K562 (cell line): ENCODE data around the gene SURF4. TPM values are rescaled to one million over a fixed set of nuclear protein-coding genes. Genes with fewer than 3 reads are reported as not detected.

Experiments used
- ATF2 ChIP-seq: sonication (generic); formaldehyde crosslinking; IDR thresholded peaks from 2 replicates; pipeline ENCODE4 v1.8.1; 2022; ENCODE audit warnings: missing genetic modification reagents
- CREB1 ChIP-seq, 2 experiments: sonication (generic) in 1 of 2; formaldehyde crosslinking in 1 of 2; IDR thresholded peaks; 2 replicates each; pipeline versions ENCODE4 v1.6.1 to v1.8.0; 2012 to 2022; ENCODE audit warnings: inconsistent platforms in 1 of 2, mild to moderate bottlenecking in 1 of 2, missing genetic modification reagents in 1 of 2, moderate library complexity in 1 of 2
- FIP1L1 ChIP-seq: fragments of 200-400 bp; formaldehyde crosslinking; IDR thresholded peaks from 2 replicates; pipeline ENCODE4 v1.6.1; 2018; ENCODE audit warnings: mild to moderate bottlenecking, low read depth, low read length; ENCODE audit not compliant: poor library complexity, severe bottlenecking
- FOXA3 ChIP-seq, 2 experiments: fragments of 450-650 bp in 1 of 2; sonication (generic) in 1 of 2; formaldehyde crosslinking; IDR thresholded peaks in 1 of 2; conservative IDR thresholded peaks in 1 of 2; 2 replicates each; pipeline versions ENCODE4 v1.4.0 to v1.8.0; 2020 to 2022; ENCODE audit warnings: mild to moderate bottlenecking in 2 of 2, missing genetic modification reagents in 1 of 2
- HNRNPLL ChIP-seq: fragments of 200-400 bp; formaldehyde crosslinking; IDR thresholded peaks from 2 replicates; pipeline ENCODE4 v1.6.1; 2017; ENCODE audit warnings: low read length, low read depth, mild to moderate bottlenecking; ENCODE audit not compliant: poor library complexity, severe bottlenecking
- LCOR ChIP-seq: sonication (generic); formaldehyde crosslinking; IDR thresholded peaks from 2 replicates; pipeline ENCODE4 v1.8.0; 2022; ENCODE audit warnings: mild to moderate bottlenecking, missing genetic modification reagents
- NFYB ChIP-seq: IDR thresholded peaks from 2 replicates; pipeline ENCODE4 v1.6.1; 2011; ENCODE audit warnings: mild to moderate bottlenecking, moderate library complexity; ENCODE audit not compliant: insufficient read length; ENCODE audit errors: extremely low read depth
- PHB2 ChIP-seq: fragments of 450-650 bp; IDR thresholded peaks from 2 replicates; pipeline ENCODE4 v1.6.1; 2017; ENCODE audit warnings: low read depth
- RBBP5 ChIP-seq: fragments of 200-600 bp; sonication (generic); IDR thresholded peaks from 2 replicates; pipeline ENCODE4 v1.6.1; 2012; ENCODE audit warnings: borderline replicate concordance, mild to moderate bottlenecking, low read length, control low read depth, inconsistent platforms; ENCODE audit not compliant: insufficient read depth, poor library complexity, severe bottlenecking
- RCOR1 ChIP-seq, 2 experiments: IDR thresholded peaks; 2 replicates each; pipeline ENCODE4 v1.6.1; 2012; ENCODE audit warnings: low read depth in 2 of 2, low read length in 2 of 2, borderline replicate concordance in 1 of 2, improper control_type of control experiment in 1 of 2
- SMARCE1 ChIP-seq: fragments of 450-650 bp; IDR thresholded peaks from 2 replicates; pipeline ENCODE4 v1.7.1; 2016; ENCODE audit warnings: mild to moderate bottlenecking
- THRB ChIP-seq: fragments of 450-650 bp; formaldehyde crosslinking; conservative IDR thresholded peaks from 2 replicates; pipeline ENCODE4 v1.4.0; 2022; ENCODE audit warnings: mild to moderate bottlenecking, missing genetic modification characterization
- ZNF174 ChIP-seq: fragments of 250-450 bp; sonication (Bioruptor Pico); IDR thresholded peaks from 2 replicates; pipeline ENCODE4 v1.4.0; 2020; ENCODE audit warnings: mild to moderate bottlenecking
- ZNF232 ChIP-seq: sonication (generic); formaldehyde crosslinking; IDR thresholded peaks from 2 replicates; pipeline ENCODE4 v1.8.0; 2022; ENCODE audit warnings: mild to moderate bottlenecking, missing genetic modification reagents
- polyA plus RNA-seq, 8 experiments: library from polyadenylated mRNA; depleted of rRNA in 4 of 8; stranded (reverse) in 5 of 8; unstranded in 3 of 8; fragments of >200 nt; fragmentation: Nextera tagmentation in 2 of 8; fragmentation: Illumina TruSeq in 1 of 8; extraction: Ambion mirVana in 2 of 8; extraction: Trizol in 1 of 8; gene quantifications; 2 replicates each; pipeline versions ENCODE4 v1.2.1 to v1.2.3, GENCODE V29; 2011 to 2014; ENCODE audit warnings: inconsistent platforms in 1 of 8, missing spikeins in 1 of 8
- total RNA-seq, 7 experiments: library from RNA; depleted of rRNA in 6 of 7; stranded (reverse); fragments of >200 nt in 6 of 7; fragmentation: Illumina TruSeq in 2 of 7; extraction: Trizol in 2 of 7; gene quantifications; 2 replicates each; pipeline versions ENCODE4 v1.2.1 to v1.2.3, GENCODE V29; 2011 to 2021; ENCODE audit warnings: low replicate concordance in 1 of 7
- TF ChIP-seq, protein P1 (sequence below): fragments of 250-450 bp; sonication (Bioruptor Pico); IDR thresholded peaks from 2 replicates; pipeline ENCODE4 v1.8.0; 2021; ENCODE audit warnings: borderline replicate concordance, mild to moderate bottlenecking, moderate library complexity; ENCODE audit not compliant: poor library complexity, severe bottlenecking
- TF ChIP-seq, protein P2 (sequence below): fragments of 450-650 bp; conservative IDR thresholded peaks from 2 replicates; pipeline ENCODE4 v1.6.1; 2016; ENCODE audit warnings: missing genetic modification characterization, low read depth, mild to moderate bottlenecking, missing compliant biosample characterization, moderate library complexity
- TF ChIP-seq, protein P3 (sequence below), 2 experiments: fragments of 450-650 bp; IDR thresholded peaks; 2 replicates each; pipeline ENCODE4 v1.6.1; 2016
- TF ChIP-seq, protein P4 (sequence below): fragments of 250-450 bp; sonication (Bioruptor Pico); IDR thresholded peaks from 2 replicates; pipeline ENCODE4 v1.8.0; 2022; ENCODE audit warnings: inconsistent platforms, mild to moderate bottlenecking, moderate library complexity, borderline replicate concordance

The SURF4 gene
- total and polyA plus RNA-seq, 9 of the 15 experiments (the other 6 are each of a cell fraction or from before 2014, with no cell fraction given) = 8.4 to 176 (median 130) TPM

DNA sequence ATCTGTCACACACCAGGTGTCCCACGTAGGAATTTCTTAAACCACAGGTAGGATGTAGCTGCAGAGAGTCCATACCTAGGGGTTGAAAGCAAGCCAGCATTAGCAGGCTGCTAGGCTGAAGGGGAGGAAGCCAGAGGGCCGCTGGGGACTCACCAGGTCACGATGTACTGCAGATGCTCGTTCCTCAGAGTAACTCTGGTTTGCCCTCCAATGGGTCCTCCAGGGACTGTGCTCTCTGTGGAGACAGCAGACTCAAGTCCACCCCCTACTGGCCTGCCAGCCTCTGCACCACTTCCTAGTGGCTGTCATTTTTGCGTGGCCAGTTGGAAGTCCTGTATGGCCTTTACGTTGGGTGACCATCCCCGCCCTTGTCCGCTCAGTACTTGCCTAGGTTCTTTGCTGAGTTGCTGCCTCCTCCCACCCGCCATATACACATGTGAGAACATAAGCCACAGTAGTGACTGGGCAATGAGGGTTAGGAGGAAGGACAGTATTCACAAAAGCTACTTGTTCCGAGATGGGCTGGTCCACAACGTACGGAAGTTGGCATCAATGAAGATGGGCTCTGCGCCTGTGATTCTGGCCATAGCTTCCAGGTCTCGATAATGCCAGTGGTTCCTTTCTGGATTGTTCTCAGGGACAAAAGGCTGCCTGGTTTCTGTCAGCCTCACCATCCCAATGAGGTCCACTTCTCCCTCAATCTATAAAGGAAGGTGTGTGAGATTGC is 23.8 kb downstream of the SURF4 start (continued):
- TF ChIP-seq SMARCE1 (peak; percentile 21; the same call in 1 of the 2 replicates), ZNF232 (no peak), RBBP5 (no peak), FIP1L1 (no peak), ATF2 (CRISPR knock-in tag) (no peak), ZNF174 (CRISPR knock-in tag) (no peak), PHB2 (no peak), LCOR (CRISPR knock-in tag) (peak; percentile 64; the same call in 1 of the 2 replicates), RCOR1 (IDR thresholded peaks at IDR 0.05; ENCODE audit: borderline replicate concordance in 1 of 2, low read depth in 2 of 2, low read length in 2 of 2) (peak in 1 of 2 experiments; percentile 22; a peak in 1 of 4 replicates), HNRNPLL (no peak), NFYB (no peak), THRB (CRISPR knock-in tag) (peak; percentile 91; the same call in 1 of the 2 replicates), CREB1 (IDR thresholded peaks at IDR 0.05) (peak; percentile 23; the same call in 1 of the 2 replicates), CREB1 (CRISPR knock-in tag; IDR thresholded peaks at IDR 0.05) (peak; percentile 37; the same call in 1 of the 2 replicates), FOXA3 (CRISPR knock-in tag; conservative IDR thresholded peaks at IDR 0.05 in 1 of 2, IDR thresholded peaks at IDR 0.05 in 1 of 2) (no peak)
- TF ChIP-seq, protein P1, sequence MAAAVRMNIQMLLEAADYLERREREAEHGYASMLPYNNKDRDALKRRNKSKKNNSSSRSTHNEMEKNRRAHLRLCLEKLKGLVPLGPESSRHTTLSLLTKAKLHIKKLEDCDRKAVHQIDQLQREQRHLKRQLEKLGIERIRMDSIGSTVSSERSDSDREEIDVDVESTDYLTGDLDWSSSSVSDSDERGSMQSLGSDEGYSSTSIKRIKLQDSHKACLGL (CRISPR knock-in tag) = no peak
- TF ChIP-seq, protein P2, sequence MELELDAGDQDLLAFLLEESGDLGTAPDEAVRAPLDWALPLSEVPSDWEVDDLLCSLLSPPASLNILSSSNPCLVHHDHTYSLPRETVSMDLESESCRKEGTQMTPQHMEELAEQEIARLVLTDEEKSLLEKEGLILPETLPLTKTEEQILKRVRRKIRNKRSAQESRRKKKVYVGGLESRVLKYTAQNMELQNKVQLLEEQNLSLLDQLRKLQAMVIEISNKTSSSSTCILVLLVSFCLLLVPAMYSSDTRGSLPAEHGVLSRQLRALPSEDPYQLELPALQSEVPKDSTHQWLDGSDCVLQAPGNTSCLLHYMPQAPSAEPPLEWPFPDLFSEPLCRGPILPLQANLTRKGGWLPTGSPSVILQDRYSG (tag) = no peak
- TF ChIP-seq, protein P3, sequence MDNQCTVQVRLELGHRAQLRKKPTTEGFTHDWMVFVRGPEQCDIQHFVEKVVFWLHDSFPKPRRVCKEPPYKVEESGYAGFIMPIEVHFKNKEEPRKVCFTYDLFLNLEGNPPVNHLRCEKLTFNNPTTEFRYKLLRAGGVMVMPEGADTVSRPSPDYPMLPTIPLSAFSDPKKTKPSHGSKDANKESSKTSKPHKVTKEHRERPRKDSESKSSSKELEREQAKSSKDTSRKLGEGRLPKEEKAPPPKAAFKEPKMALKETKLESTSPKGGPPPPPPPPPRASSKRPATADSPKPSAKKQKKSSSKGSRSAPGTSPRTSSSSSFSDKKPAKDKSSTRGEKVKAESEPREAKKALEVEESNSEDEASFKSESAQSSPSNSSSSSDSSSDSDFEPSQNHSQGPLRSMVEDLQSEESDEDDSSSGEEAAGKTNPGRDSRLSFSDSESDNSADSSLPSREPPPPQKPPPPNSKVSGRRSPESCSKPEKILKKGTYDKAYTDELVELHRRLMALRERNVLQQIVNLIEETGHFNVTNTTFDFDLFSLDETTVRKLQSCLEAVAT (IDR thresholded peaks at IDR 0.05) = 0 out of 4 replicates have a peak, but pooled peaks of 1 of the 2 experiments have one; percentile 22
- TF ChIP-seq, protein P4, sequence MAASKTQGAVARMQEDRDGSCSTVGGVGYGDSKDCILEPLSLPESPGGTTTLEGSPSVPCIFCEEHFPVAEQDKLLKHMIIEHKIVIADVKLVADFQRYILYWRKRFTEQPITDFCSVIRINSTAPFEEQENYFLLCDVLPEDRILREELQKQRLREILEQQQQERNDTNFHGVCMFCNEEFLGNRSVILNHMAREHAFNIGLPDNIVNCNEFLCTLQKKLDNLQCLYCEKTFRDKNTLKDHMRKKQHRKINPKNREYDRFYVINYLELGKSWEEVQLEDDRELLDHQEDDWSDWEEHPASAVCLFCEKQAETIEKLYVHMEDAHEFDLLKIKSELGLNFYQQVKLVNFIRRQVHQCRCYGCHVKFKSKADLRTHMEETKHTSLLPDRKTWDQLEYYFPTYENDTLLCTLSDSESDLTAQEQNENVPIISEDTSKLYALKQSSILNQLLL (CRISPR knock-in tag) = no peak
